Measurements from ENCODE around the gene APOC1. TPM values are rescaled to one million over a fixed set of nuclear protein-coding genes. Genes with fewer than 3 reads are reported as not detected.
"Not testable (repeated sequence)": the region's sequence is repeated elsewhere in the genome, so short reads cannot be mapped to it uniquely, and the experiment has no call there.

Gene APOC1
- total and polyA plus RNA-seq, 3 experiments from 2014 or later = 4.6 to 5.7 TPM; not detected in 1

DNA sequence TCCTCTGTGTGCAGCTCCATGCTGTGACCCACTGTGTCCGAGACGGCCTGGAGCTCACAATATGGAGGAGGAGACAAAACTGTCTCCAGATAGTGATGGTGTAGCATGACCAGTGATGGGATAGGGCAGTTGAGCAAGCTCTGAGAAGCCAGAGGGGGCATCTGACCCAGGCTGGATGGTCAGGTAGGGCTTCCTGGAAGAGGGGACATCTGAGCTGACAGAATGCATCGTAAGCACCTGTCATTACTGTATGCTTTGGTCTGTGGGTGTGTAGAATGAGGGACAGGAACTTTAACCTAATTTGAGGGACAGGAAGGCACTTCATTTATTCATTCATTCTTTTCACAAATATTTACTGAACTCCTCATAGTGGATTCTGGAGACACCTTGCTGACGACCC lies 29.8 kb upstream of the APOC1 start:
- H3K9me3 Mint-ChIP-seq = no peaks in the 10 kb centered on the region
- no peak overlapping the region for H3K4me3 ChIP-seq (ENCODE audit: low read length)
- peaks cover 3% of the 10 kb centered on the region for H3K4me1 ChIP-seq (ENCODE audit: insufficient read depth, low read length)
- H3K27ac ChIP-seq (ENCODE audit: low read depth, low read length) = no peak overlapping the region
- peaks cover 4 to 6% (median 5%) of the 10 kb centered on the region in 3 donors for H3K4me1 Mint-ChIP-seq
- peaks cover 0 to 11% of the 10 kb centered on the region in 2 donors for H3K27me3 Mint-ChIP-seq
- H3K27me3 ChIP-seq (ENCODE audit: insufficient read depth, low read length, poor library complexity, severe bottlenecking) = no peaks in the 10 kb centered on the region
- H3K27ac Mint-ChIP-seq = peak overlapping the region in 1 of 8 donors; percentile 84
- no peak for DNase-seq
- ChIA-PET CTCF (no interaction called here), POLR2A (no interaction called here)
- H3K4me3 Mint-ChIP-seq = peak overlapping the region in 1 of 7 donors; percentile 78
- no peaks in the 10 kb centered on the region for H3K9me3 ChIP-seq (ENCODE audit: low read length)
- H3K36me3 Mint-ChIP-seq = no peaks in the 10 kb centered on the region
- H3K36me3 ChIP-seq (ENCODE audit: insufficient read depth, low read length) = no peaks in the 10 kb centered on the region

DNA sequence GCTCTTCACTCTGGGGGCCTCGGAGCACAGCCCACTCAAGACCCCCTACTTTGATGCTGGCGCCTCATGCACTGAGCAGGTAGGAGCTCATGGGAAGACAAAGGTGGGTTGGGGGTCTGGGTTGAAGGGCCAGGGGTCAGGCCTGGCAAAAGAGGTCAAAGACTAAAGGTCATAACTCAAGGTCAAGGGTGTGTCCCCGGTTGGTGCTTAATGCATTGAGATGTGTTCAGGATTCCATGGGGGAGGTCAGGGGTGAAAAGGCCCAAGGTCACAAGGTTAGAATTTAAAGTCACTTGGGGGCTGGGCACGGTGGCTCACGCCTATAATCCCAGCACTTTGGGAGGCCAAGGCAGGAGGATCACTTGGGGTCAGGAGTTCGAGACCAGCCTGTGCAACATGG lies 28.3 kb upstream of the APOC1 start:
- CTCF ChIA-PET = interaction anchor here (0.5 kb wide), 1 partner anchor 111 kb away, joined by 3 read pairs; no protein-coding TSS in a partner anchor

DNA sequence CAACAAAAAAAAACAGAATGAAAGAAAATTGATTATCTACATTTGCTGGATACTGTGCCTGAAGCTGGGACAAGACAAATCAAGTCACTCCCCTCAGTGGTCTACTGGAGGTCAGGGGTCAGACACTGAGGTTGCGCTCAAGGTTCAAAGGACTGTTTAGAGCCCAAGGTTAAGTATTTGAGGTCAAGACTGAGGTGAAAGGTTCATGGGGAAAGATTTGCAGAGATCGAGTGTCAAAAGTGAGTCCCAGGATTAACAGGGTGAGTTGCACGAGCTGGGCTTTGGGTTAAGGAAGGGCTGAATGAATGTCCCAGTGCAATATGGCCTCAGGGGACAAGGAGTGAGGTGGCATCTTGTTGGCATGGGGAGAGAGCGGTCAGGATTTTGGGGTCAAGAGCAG lies 26.8 kb upstream of the APOC1 start:
- POLR2A ChIA-PET = no interaction called here
- H3K27ac ChIP-seq (ENCODE audit: low read depth, low read length) = no peak overlapping the region
- no peak overlapping the region for H3K4me3 ChIP-seq (ENCODE audit: low read length)
- peak overlapping the region in 1 of 7 donors; percentile 33 for H3K4me3 Mint-ChIP-seq
- H3K36me3 Mint-ChIP-seq = peaks cover 0 to 9% (median 0%) of the 10 kb centered on the region in 3 donors
- no peaks in the 10 kb centered on the region for H3K27me3 Mint-ChIP-seq
- CTCF ChIA-PET = no interaction called here
- no peaks in the 10 kb centered on the region for H3K27me3 ChIP-seq (ENCODE audit: insufficient read depth, low read length, poor library complexity, severe bottlenecking)
- peaks cover 19 to 26% (median 24%) of the 10 kb centered on the region in 3 donors for H3K4me1 Mint-ChIP-seq
- peaks cover 3% of the 10 kb centered on the region for H3K36me3 ChIP-seq (ENCODE audit: insufficient read depth, low read length)
- no peaks in the 10 kb centered on the region for H3K9me3 Mint-ChIP-seq
- H3K27ac Mint-ChIP-seq = peak overlapping the region in 2 of 8 donors; percentile 39 to 40
- H3K9me3 ChIP-seq (ENCODE audit: low read length) = no peaks in the 10 kb centered on the region
- no peak for DNase-seq
- H3K4me1 ChIP-seq (ENCODE audit: insufficient read depth, low read length) = peaks cover 21% of the 10 kb centered on the region

More for the DNA sequence above, 28.3 kb upstream of the APOC1 start:
- Histone ChIP-seq H3K36me3 (ENCODE audit: insufficient read depth, low read length) (no peaks in the 10 kb centered on the region), H3K4me3 (ENCODE audit: low read length) (no peak overlapping the region), H3K4me1 (ENCODE audit: insufficient read depth, low read length) (peaks cover 10% of the 10 kb centered on the region), H3K27ac (ENCODE audit: low read depth, low read length) (no peak overlapping the region), H3K27me3 (ENCODE audit: insufficient read depth, low read length, poor library complexity, severe bottlenecking) (no peaks in the 10 kb centered on the region), H3K9me3 (ENCODE audit: low read length) (no peaks in the 10 kb centered on the region)
- peaks cover 11 to 13% (median 11%) of the 10 kb centered on the region in 3 donors for H3K4me1 Mint-ChIP-seq
- peaks cover 0 to 5% of the 10 kb centered on the region in 2 donors for H3K27me3 Mint-ChIP-seq
- peaks cover 0 to 2% (median 0%) of the 10 kb centered on the region in 3 donors for H3K36me3 Mint-ChIP-seq
- no peak overlapping the region for H3K4me3 Mint-ChIP-seq
- no peak for DNase-seq
- H3K27ac Mint-ChIP-seq = peak overlapping the region in 1 of 8 donors; percentile 36
- no peaks in the 10 kb centered on the region for H3K9me3 Mint-ChIP-seq
- POLR2A ChIA-PET = no interaction called here

DNA sequence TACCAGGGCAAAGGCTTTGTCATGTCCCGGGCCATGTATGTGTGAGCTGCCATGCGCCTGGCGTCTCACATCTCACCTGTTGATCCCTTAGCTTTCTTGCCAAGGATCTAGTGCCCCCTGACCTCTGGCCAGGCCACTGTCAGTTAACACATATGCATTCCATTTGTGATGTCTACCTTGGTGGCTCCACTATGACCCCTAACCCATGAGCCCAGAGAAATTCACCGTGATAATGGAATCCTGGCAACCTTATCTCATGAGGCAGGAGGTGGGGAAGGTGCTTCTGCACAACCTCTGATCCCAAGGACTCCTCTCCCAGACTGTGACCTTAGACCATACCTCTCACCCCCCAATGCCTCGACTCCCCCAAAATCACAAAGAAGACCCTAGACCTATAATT lies 26.1 kb upstream of the APOC1 start:
- peak overlapping the region in 1 of 7 donors; percentile 29 for H3K4me3 Mint-ChIP-seq
- CTCF ChIA-PET; H3K27ac ChIP-seq (ENCODE audit: low read depth, low read length); H3K36me3 ChIP-seq (ENCODE audit: insufficient read depth, low read length); H3K4me3 ChIP-seq (ENCODE audit: low read length); POLR2A ChIA-PET; H3K9me3 ChIP-seq (ENCODE audit: low read length); H3K27me3 ChIP-seq (ENCODE audit: insufficient read depth, low read length, poor library complexity, severe bottlenecking); DNase-seq; H3K27me3 Mint-ChIP-seq; H3K9me3 Mint-ChIP-seq: not testable (repeated sequence)
- peaks cover 22% of the 10 kb centered on the region for H3K4me1 ChIP-seq (ENCODE audit: insufficient read depth, low read length)
- peaks cover 0 to 15% (median 2%) of the 10 kb centered on the region in 3 donors for H3K36me3 Mint-ChIP-seq
- peak overlapping the region in 3 of 8 donors; percentile 43 to 91 (median 60) for H3K27ac Mint-ChIP-seq
- H3K4me1 Mint-ChIP-seq = peaks cover 23 to 32% (median 31%) of the 10 kb centered on the region in 3 donors

DNA sequence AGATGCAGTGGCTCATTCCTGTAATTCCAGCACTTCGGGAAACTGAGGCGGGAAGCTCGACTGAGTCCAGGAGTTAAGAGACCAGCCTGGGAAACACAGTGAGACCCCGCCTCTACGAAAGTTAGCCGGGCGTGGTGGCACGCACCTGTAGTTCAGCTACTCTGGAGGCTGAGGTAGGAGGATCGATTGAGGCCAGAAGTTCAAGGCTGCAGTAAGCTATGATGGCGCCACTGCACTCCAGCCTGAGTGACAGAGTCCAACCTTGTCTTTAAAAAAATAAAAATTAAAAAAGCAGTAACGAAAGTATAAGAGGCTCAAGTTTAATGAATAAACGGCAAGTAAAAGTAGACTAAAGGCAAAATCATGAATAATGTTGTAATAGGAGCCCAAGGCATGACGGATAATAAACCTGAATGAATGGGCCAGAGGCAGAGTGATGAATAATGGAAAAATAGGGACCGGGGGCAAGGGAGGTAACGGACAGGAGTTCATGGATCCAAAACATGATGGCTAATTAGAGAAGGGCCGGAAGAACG lies 24.5 kb upstream of the APOC1 start:
- Histone ChIP-seq H3K27me3 (ENCODE audit: insufficient read depth, low read length, poor library complexity, severe bottlenecking) (no peaks in the 10 kb centered on the region), H3K4me3 (ENCODE audit: low read length) (peak overlapping the region; percentile 81), H3K9me3 (ENCODE audit: low read length) (no peaks in the 10 kb centered on the region), H3K36me3 (ENCODE audit: insufficient read depth, low read length) (peaks cover 18% of the 10 kb centered on the region), H3K27ac (ENCODE audit: low read depth, low read length) (peak overlapping the region; percentile 95), H3K4me1 (ENCODE audit: insufficient read depth, low read length) (peaks cover 22% of the 10 kb centered on the region)
- H3K36me3 Mint-ChIP-seq = peaks cover 0 to 30% (median 5%) of the 10 kb centered on the region in 3 donors
- ChIA-PET POLR2A (interaction anchor here (1.0 to 1.7 kb wide), 4 partner anchors 65 to 579 kb away, joined by 3 to 6 read pairs (median 4); partner anchors contain the start of gene CLPTM1), CTCF (interaction anchor here (0.6 to 1.8 kb wide), 3 partner anchors 14 to 170 kb away, joined by 3 to 13 read pairs (median 3); partner anchors contain the start of gene APOE)
- peaks cover 23 to 32% (median 31%) of the 10 kb centered on the region in 3 donors for H3K4me1 Mint-ChIP-seq
- H3K4me3 Mint-ChIP-seq = peak overlapping the region; percentile 83 to 93 (median 86)
- H3K27ac Mint-ChIP-seq = peak overlapping the region; percentile 68 to 96 (median 93)
- no peak for DNase-seq
- H3K9me3 Mint-ChIP-seq = no peaks in the 10 kb centered on the region
- no peaks in the 10 kb centered on the region for H3K27me3 Mint-ChIP-seq

DNA sequence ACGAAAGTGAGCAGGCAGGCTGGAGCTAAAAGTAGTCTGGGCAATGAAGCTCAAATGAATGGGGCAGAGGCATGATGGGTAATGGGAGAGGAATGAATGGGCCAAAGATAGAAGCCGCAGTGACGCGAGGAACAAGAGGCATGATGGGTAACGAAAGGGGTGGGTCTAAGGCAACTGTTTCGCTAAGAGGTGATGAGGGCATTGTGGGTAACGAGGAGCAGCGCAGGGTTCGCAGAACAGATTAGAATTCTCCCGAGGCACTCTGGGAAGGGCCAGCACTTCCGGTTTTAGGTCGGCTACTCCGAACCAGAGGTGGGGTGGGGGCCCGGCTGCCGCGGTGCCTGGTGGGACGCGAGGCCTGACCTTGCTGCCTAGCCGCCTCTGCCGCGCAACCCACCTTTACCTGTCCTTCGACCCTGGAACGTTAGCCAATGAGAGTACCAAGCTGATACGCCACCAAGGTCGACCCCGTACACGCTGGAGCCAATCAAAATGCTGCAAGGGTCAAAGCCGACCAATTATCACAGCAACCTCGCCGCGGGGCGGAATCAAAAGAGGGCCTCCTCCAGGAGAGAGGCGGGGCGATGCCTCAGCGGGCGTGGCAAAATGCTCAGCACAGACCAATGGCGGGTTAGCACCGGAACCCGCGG lies 23.9 kb upstream of the APOC1 start:
- H3K4me1 Mint-ChIP-seq = peaks cover 23 to 32% (median 31%) of the 10 kb centered on the region in 3 donors
- H3K9me3 Mint-ChIP-seq = no peaks in the 10 kb centered on the region
- peak overlapping the region; percentile 81 for H3K4me3 ChIP-seq (ENCODE audit: low read length)

DNA sequence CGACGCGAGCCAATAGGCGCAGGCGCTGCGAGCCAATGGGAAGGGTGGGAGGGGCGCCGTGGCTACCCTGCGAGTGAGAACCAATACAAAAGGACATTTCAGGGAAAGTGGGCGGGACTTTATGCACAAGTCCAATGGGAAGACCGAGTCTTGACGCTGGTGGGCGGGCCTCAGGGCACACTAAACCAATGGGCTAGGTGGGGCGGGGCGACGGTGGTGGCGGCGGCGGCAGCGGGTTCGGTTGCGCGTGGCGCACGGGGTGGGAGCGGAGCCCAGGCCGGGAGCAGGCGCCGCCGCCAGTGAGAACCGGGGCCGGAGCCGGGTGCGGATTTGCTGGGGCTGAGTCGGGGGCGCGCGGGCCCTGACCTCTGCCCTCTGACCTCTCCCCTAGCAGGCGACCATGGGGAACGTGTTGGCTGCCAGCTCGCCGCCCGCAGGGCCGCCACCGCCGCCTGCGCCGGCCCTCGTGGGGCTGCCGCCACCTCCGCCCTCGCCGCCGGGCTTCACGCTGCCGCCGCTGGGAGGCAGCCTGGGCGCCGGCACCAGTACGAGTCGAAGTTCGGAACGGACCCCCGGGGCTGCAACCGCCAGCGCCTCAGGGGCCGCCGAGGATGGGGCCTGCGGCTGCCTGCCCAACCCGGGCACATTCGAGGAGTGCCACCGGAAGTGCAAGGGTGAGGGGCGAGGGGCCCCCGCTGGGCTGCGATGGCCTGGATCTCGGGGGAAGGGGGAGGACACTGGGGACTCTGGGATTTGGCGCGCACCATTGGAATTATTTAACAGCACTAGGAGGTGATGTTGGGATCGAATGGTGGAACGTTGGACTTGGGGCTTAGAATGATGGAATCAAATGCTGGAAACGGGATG lies 23.2 kb upstream of the APOC1 start, which contains the start of gene TOMM40:
Gene TOMM40, plus strand, starts transcription at position 239 of the 867 bp plus-strand sequence. Its CDS starts 162 bp downstream, at position 401.
- H3K9me3 ChIP-seq (ENCODE audit: low read length) = no peaks in the 10 kb centered on the region
- H3K4me1 Mint-ChIP-seq = peaks cover 23 to 32% (median 31%) of the 10 kb centered on the region in 3 donors
- H3K27ac ChIP-seq (ENCODE audit: low read depth, low read length) = peak within 1 kb of the TSS; percentile 95
- ChIA-PET POLR2A (interaction anchor here (0.5 to 1.7 kb wide), 5 partner anchors 24 to 578 kb away, joined by 3 to 6 read pairs (median 3); partner anchors contain the start of gene CLPTM1), CTCF (interaction anchor here (1.8 kb wide), 1 partner anchor 13 kb away, joined by 13 read pairs; the partner anchor contains the start of gene APOE)
- peaks cover 25% of the 10 kb centered on the region for H3K36me3 ChIP-seq (ENCODE audit: insufficient read depth, low read length)
- H3K4me1 ChIP-seq (ENCODE audit: insufficient read depth, low read length) = peaks cover 22% of the 10 kb centered on the region
- no peaks in the 10 kb centered on the region for H3K9me3 Mint-ChIP-seq
- DNase-seq = peak in 3 of 5 donors; percentile 100
- H3K4me3 Mint-ChIP-seq = peak within 1 kb of the TSS; percentile 84 to 93 (median 89)
- no peaks in the 10 kb centered on the region for H3K27me3 ChIP-seq (ENCODE audit: insufficient read depth, low read length, poor library complexity, severe bottlenecking)
- H3K36me3 Mint-ChIP-seq = peaks cover 0 to 43% (median 9%) of the 10 kb centered on the region in 3 donors
- H3K27ac Mint-ChIP-seq = peak within 1 kb of the TSS; percentile 68 to 96 (median 93)
- H3K4me3 ChIP-seq (ENCODE audit: low read length) = peak within 1 kb of the TSS; percentile 81
- H3K27me3 Mint-ChIP-seq = no peaks in the 10 kb centered on the region

More for the DNA sequence above, 23.9 kb upstream of the APOC1 start:
- POLR2A ChIA-PET = interaction anchor here (0.5 to 1.7 kb wide), 6 partner anchors 25 to 579 kb away, joined by 3 to 6 read pairs (median 3); partner anchors contain the start of gene CLPTM1
- Mint-ChIP-seq H3K4me3 (peak overlapping the region; percentile 83 to 93 (median 86)), H3K27me3 (no peaks in the 10 kb centered on the region), H3K36me3 (peaks cover 0 to 36% (median 7%) of the 10 kb centered on the region in 3 donors), H3K27ac (peak overlapping the region; percentile 68 to 96 (median 93))
- H3K27ac ChIP-seq (ENCODE audit: low read depth, low read length) = peak overlapping the region; percentile 95
- peaks cover 20% of the 10 kb centered on the region for H3K36me3 ChIP-seq (ENCODE audit: insufficient read depth, low read length)
- H3K4me1 ChIP-seq (ENCODE audit: insufficient read depth, low read length) = peaks cover 22% of the 10 kb centered on the region
- peak in 2 of 5 donors; percentile 100 for DNase-seq
- no peaks in the 10 kb centered on the region for H3K9me3 ChIP-seq (ENCODE audit: low read length)
- H3K27me3 ChIP-seq (ENCODE audit: insufficient read depth, low read length, poor library complexity, severe bottlenecking) = no peaks in the 10 kb centered on the region
- CTCF ChIA-PET = interaction anchor here (0.6 to 1.8 kb wide), 3 partner anchors 14 to 169 kb away, joined by 3 to 13 read pairs (median 3); partner anchors contain the start of gene APOE
